ENCODE measurements around the gene BPHL. TPM values are rescaled to one million over a fixed set of nuclear protein-coding genes. Genes with fewer than 3 reads are reported as not detected.
"Not testable (repeated sequence)": the region's sequence is repeated elsewhere in the genome, so short reads cannot be mapped to it uniquely, and the experiment has no call there.

BPHL gene
- total RNA-seq, 2 donors from 2014 or later: 7.7 to 9.6 TPM

GRCh38 chr6:3183066-3183465 is 64.6 kb downstream of the BPHL start:
- no peak overlapping the region for H3K4me3 Mint-ChIP-seq
- peaks cover 57% of the 10 kb centered on the region for H3K27me3 Mint-ChIP-seq
- no peak overlapping the region for H3K27ac Mint-ChIP-seq
- H3K4me1 Mint-ChIP-seq: peaks cover 2% of the 10 kb centered on the region
- ATAC-seq: no peak
- no peaks in the 10 kb centered on the region for H3K9me3 ChIP-seq (ENCODE audit: control insufficient read depth, low read length, poor library complexity, severe bottlenecking)
- no peaks in the 10 kb centered on the region for H3K36me3 Mint-ChIP-seq (ENCODE audit: low read depth)
- no peak for DNase-seq

GRCh38 chr6:3186974-3187382 is 68.5 kb downstream of the BPHL start:
- H3K27me3 Mint-ChIP-seq: peaks cover 57% of the 10 kb centered on the region
- no peak overlapping the region for H3K27ac Mint-ChIP-seq
- no peaks in the 10 kb centered on the region for H3K9me3 ChIP-seq (ENCODE audit: control insufficient read depth, low read length, poor library complexity, severe bottlenecking)
- peaks cover 1% of the 10 kb centered on the region for H3K4me1 Mint-ChIP-seq
- no peak overlapping the region for H3K4me3 Mint-ChIP-seq
- ATAC-seq: no peak
- no peak for DNase-seq
- H3K36me3 Mint-ChIP-seq (ENCODE audit: low read depth): peaks cover 1% of the 10 kb centered on the region

- H3K27ac Mint-ChIP-seq: no peak overlapping the region
- ATAC-seq (no peak), DNase-seq (no peak)
- H3K4me3 Mint-ChIP-seq: no peak overlapping the region
- H3K36me3 Mint-ChIP-seq (ENCODE audit: low read depth): peaks cover 2% of the 10 kb centered on the region
- peaks cover 57% of the 10 kb centered on the region for H3K27me3 Mint-ChIP-seq
- peaks cover 2% of the 10 kb centered on the region for H3K4me1 Mint-ChIP-seq
- no peaks in the 10 kb centered on the region for H3K9me3 ChIP-seq (ENCODE audit: control insufficient read depth, low read length, poor library complexity, severe bottlenecking)
Measured at GRCh38 chr6:3188262-3188661, 69.8 kb downstream of the BPHL start.

GRCh38 chr6:3189192-3189591 is 70.7 kb downstream of the BPHL start:
- not testable (repeated sequence) for H3K9me3 ChIP-seq (ENCODE audit: control insufficient read depth, low read length, poor library complexity, severe bottlenecking); H3K36me3 Mint-ChIP-seq (ENCODE audit: low read depth); H3K4me1 Mint-ChIP-seq; H3K4me3 Mint-ChIP-seq; H3K27ac Mint-ChIP-seq; DNase-seq; ATAC-seq
- H3K27me3 Mint-ChIP-seq: peaks cover 47% of the 10 kb centered on the region

- Mint-ChIP-seq H3K4me1 (peaks cover 2% of the 10 kb centered on the region), H3K27ac (no peak overlapping the region), H3K4me3 (no peak overlapping the region), H3K36me3 (ENCODE audit: low read depth) (peaks cover 2% of the 10 kb centered on the region), H3K27me3 (peaks cover 40% of the 10 kb centered on the region)
- DNase-seq (no peak), ATAC-seq (no peak)
- H3K9me3 ChIP-seq (ENCODE audit: control insufficient read depth, low read length, poor library complexity, severe bottlenecking): no peaks in the 10 kb centered on the region
Measured at GRCh38 chr6:3190056-3190455, 71.5 kb downstream of the BPHL start.

- Mint-ChIP-seq H3K4me3 (no peak overlapping the region), H3K36me3 (ENCODE audit: low read depth) (peaks cover 2% of the 10 kb centered on the region), H3K4me1 (peaks cover 2% of the 10 kb centered on the region), H3K27me3 (peaks cover 34% of the 10 kb centered on the region), H3K27ac (no peak overlapping the region)
- ATAC-seq (no peak), DNase-seq (no peak)
- H3K9me3 ChIP-seq (ENCODE audit: control insufficient read depth, low read length, poor library complexity, severe bottlenecking): no peaks in the 10 kb centered on the region
Measured at GRCh38 chr6:3190779-3191178, 72.3 kb downstream of the BPHL start.

- Mint-ChIP-seq H3K27ac (no peak overlapping the region), H3K36me3 (ENCODE audit: low read depth) (peaks cover 2% of the 10 kb centered on the region), H3K27me3 (peaks cover 14% of the 10 kb centered on the region), H3K4me1 (peaks cover 2% of the 10 kb centered on the region), H3K4me3 (no peak overlapping the region)
- no peak for ATAC-seq
- DNase-seq: no peak
- no peaks in the 10 kb centered on the region for H3K9me3 ChIP-seq (ENCODE audit: control insufficient read depth, low read length, poor library complexity, severe bottlenecking)
Measured at GRCh38 chr6:3193102-3193849, 74.8 kb downstream of the BPHL start.

GRCh38 chr6:3194535-3195419 is 76.3 kb downstream of the BPHL start:
- ATAC-seq: no peak
- H3K4me1 Mint-ChIP-seq: peaks cover 2% of the 10 kb centered on the region

GRCh38 chr6:3195420-3195694 is 76.8 kb downstream of the BPHL start:
- DNase-seq (no peak), ATAC-seq (no peak)
- H3K9me3 ChIP-seq (ENCODE audit: control insufficient read depth, low read length, poor library complexity, severe bottlenecking): no peaks in the 10 kb centered on the region
- Mint-ChIP-seq H3K4me1 (peaks cover 2% of the 10 kb centered on the region), H3K4me3 (no peak overlapping the region), H3K27me3 (peaks cover 4% of the 10 kb centered on the region), H3K27ac (no peak overlapping the region), H3K36me3 (ENCODE audit: low read depth) (peaks cover 2% of the 10 kb centered on the region)

More at GRCh38 chr6:3194535-3195419, 76.3 kb downstream of the BPHL start:
- H3K4me3 Mint-ChIP-seq: no peak overlapping the region
- DNase-seq: no peak
- H3K9me3 ChIP-seq (ENCODE audit: control insufficient read depth, low read length, poor library complexity, severe bottlenecking): no peaks in the 10 kb centered on the region
- peaks cover 2% of the 10 kb centered on the region for H3K36me3 Mint-ChIP-seq (ENCODE audit: low read depth)
- no peak overlapping the region for H3K27ac Mint-ChIP-seq
- H3K27me3 Mint-ChIP-seq: peaks cover 8% of the 10 kb centered on the region

GRCh38 chr6:3195695-3196497 is 77.4 kb downstream of the BPHL start:
- Mint-ChIP-seq H3K4me3 (no peak overlapping the region), H3K27ac (no peak overlapping the region), H3K4me1 (peaks cover 2% of the 10 kb centered on the region), H3K27me3 (peaks cover 4% of the 10 kb centered on the region), H3K36me3 (ENCODE audit: low read depth) (peaks cover 2% of the 10 kb centered on the region)
- DNase-seq (no peak), ATAC-seq (no peak)
- no peaks in the 10 kb centered on the region for H3K9me3 ChIP-seq (ENCODE audit: control insufficient read depth, low read length, poor library complexity, severe bottlenecking)

- Mint-ChIP-seq H3K27me3 (peaks cover 4% of the 10 kb centered on the region), H3K4me3 (no peak overlapping the region)
Measured at GRCh38 chr6:3196770-3197169, 78.3 kb downstream of the BPHL start.

GRCh38 chr6:3197734-3198133 is 79.2 kb downstream of the BPHL start:
- H3K9me3 ChIP-seq (ENCODE audit: control insufficient read depth, low read length, poor library complexity, severe bottlenecking); H3K4me1 Mint-ChIP-seq; H3K36me3 Mint-ChIP-seq (ENCODE audit: low read depth); ATAC-seq; H3K27ac Mint-ChIP-seq; DNase-seq; H3K4me3 Mint-ChIP-seq; H3K27me3 Mint-ChIP-seq: not testable (repeated sequence)

More at GRCh38 chr6:3196770-3197169, 78.3 kb downstream of the BPHL start:
- H3K27ac Mint-ChIP-seq: no peak overlapping the region
- H3K4me1 Mint-ChIP-seq: peaks cover 2% of the 10 kb centered on the region
- ATAC-seq (no peak), DNase-seq (no peak)
- peaks cover 2% of the 10 kb centered on the region for H3K36me3 Mint-ChIP-seq (ENCODE audit: low read depth)
- no peaks in the 10 kb centered on the region for H3K9me3 ChIP-seq (ENCODE audit: control insufficient read depth, low read length, poor library complexity, severe bottlenecking)

- H3K27ac Mint-ChIP-seq: no peak overlapping the region
- no peak overlapping the region for H3K4me3 Mint-ChIP-seq
- H3K4me1 Mint-ChIP-seq: no peaks in the 10 kb centered on the region
- DNase-seq: no peak
- ATAC-seq: no peak
- peaks cover 2% of the 10 kb centered on the region for H3K36me3 Mint-ChIP-seq (ENCODE audit: low read depth)
- H3K27me3 Mint-ChIP-seq: peaks cover 16% of the 10 kb centered on the region
- no peaks in the 10 kb centered on the region for H3K9me3 ChIP-seq (ENCODE audit: control insufficient read depth, low read length, poor library complexity, severe bottlenecking)
Measured at GRCh38 chr6:3199382-3199781, 80.9 kb downstream of the BPHL start.
